Subcutaneous adipose tissue (tissue), 4 donors: Measurements from ENCODE around the gene LNP1. TPM values are rescaled to one million over a fixed set of nuclear protein-coding genes. Genes with fewer than 3 reads are reported as not detected.

Source experiments
- total RNA-seq, 4 donors: library from RNA; depleted of rRNA; stranded (reverse); fragments of >200 nt; gene quantifications; one replicate each; pipeline ENCODE4 v1.1.0, GENCODE V29; 2016
- TF ChIP-seq, protein P1 (sequence below): fragments of 450-650 bp; IDR thresholded peaks from one replicate; pipeline ENCODE4 v1.5.1; 2016; ENCODE audit warnings: low read depth, mild to moderate bottlenecking, control low read depth, antibody characterized with exemption, moderate library complexity

LNP1 gene
- total RNA-seq, 4 donors from 2014 or later = 1.4 to 4.3 (median 2.4) TPM

DNA sequence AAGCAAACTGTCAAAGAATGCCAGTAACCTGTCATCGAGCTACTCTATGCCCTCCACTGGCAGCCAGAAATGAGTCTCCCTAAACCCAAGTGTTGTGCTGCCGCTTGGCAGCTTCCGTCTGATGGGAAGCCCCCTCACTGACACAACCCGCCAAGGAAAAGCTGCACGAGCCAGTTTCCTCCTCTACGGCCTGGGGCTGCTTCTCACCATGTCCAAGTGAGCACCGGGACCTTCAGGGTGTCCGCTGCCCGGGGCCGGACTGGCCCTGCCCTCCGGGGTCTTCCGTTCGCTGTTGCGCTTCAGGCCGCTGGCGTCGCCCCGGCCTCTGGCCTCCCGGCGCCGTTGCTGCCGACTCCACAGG lies 940 bp upstream of the LNP1 start:
- TF ChIP-seq, protein P1, sequence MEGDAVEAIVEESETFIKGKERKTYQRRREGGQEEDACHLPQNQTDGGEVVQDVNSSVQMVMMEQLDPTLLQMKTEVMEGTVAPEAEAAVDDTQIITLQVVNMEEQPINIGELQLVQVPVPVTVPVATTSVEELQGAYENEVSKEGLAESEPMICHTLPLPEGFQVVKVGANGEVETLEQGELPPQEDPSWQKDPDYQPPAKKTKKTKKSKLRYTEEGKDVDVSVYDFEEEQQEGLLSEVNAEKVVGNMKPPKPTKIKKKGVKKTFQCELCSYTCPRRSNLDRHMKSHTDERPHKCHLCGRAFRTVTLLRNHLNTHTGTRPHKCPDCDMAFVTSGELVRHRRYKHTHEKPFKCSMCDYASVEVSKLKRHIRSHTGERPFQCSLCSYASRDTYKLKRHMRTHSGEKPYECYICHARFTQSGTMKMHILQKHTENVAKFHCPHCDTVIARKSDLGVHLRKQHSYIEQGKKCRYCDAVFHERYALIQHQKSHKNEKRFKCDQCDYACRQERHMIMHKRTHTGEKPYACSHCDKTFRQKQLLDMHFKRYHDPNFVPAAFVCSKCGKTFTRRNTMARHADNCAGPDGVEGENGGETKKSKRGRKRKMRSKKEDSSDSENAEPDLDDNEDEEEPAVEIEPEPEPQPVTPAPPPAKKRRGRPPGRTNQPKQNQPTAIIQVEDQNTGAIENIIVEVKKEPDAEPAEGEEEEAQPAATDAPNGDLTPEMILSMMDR = no peak

DNA sequence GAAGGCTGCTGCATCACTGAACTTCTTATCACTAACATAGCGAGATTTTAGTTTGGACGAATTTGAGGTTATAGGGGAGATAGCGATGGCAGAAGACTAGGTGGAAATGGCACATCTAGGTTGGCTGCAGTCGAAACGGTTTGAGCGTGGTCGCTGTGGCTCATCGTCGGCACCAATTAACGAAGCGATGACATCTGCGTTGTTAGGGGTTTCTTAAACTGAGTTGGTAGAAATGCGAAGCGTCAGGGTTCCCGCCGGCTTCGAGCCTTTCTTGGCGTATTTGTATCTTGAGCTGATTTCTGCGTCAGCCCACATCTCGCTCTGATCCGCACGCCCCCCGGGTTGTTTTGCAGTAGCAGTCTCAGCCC lies 319 bp downstream of the LNP1 start:
- TF ChIP-seq, protein P1 = no peak

DNA sequence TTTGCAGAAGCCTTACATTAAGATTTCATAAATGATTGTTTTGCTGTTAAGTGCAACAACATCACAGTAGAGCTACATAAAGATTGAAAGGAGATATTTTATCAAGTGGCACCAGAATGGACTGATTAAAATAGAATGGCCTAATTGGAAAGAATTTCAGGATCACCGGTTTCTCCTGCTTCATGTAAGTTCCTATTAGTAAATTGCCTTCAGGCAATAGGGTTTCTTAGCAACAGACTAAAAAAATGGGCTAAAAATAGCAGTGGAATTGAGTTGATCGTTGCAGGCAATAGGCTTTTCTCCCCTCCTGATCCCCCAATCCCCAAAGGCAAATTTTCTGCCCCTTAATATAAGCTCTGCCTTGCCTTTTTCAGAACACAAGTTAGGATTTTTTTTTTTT lies 917 bp downstream of the LNP1 start:
- TF ChIP-seq, protein P1 = no peak

DNA sequence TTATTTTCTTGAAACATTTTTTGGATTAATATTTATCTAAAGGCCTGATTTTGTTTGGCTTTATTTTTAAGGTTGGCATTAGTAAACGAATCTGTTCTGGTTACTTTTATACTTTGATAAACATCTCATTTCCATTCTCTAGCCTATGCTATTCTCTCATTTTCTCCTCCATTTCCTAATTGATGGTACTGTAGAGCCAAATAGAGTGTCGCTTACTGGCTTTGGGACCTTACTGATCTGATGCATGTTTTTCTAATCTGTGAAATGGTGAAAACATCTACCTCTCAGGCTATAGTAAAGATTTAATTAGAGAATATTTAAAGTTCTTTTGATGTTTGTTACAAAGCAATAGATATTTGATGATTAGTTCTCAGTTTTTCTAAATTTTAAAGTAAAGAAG lies 1.6 kb downstream of the LNP1 start:
- TF ChIP-seq, protein P1 = no peak

DNA sequence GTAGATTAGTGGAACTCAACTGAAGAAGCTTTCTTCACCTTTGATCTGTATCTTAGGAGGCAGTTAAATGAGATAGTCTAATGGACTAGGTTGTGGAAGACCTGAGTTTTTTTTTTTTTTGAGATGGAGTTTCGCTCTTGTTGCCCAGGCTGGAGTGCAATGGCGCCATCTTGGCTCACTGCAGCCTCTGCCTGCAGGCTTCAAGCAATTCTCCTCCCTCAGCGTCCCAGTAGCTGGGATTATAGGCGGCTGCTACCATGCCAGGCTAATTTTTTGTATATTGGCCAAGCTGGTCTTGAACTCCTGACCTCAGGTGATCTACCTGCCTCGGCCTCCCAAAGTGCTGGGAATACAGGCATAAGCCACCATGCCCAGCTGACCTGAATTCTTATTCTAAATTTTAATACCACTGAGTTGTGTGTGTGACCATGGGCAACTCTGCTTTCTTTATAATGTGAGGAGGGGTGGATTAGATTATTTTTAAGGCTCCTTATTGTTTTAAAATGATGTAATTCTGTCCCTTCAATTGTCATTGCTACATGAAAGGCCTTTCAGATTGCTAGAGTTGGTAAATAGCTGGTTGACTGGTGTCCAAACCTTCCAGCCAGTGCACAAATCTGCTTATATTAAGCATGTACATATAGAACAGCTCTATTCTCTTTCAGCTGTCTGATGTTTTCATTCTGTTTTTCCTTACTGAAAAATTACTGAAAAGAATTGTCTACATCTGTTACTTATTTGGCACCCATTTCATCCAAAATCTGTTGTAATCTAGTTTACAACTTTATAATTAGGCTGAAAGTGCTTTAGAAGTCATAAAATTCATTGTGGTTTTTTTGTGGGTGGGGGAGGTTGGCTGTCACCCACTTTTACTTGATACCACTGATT lies 2.3 kb downstream of the LNP1 start:
- TF ChIP-seq, protein P1 = no peak

DNA sequence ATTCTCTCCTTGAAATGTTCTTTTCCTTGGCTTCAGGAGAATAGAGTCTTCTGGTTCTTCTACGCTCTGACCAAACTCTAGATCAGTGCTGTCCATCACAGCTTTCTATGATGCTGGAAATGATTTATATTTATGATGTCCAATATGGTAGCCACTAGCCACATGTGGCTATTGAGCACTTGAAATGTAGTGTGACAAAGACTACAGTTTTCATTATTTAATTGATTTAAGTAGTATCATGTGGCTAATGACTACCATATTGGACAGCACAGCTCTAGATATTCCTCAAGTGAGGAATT lies 2.9 kb downstream of the LNP1 start:
- TF ChIP-seq, protein P1 = no peak

DNA sequence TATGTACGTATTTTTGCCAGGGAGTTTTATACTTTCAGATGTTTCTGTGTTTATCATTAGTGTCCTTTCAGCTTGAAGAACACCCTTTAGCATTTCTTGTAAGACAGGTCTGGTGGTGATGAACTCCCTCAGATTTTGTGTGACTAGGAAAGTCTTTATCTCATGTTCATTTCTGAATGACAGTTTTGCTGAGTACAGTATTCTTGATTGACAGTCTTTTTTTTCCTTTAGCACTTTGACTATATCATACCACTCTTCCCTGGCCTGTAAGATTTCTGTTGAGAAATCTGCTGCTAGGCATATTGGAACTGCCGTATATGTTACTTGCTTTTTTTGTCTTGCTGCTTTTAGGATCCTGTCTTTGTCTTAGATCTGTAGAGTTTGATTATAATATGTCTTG lies 5.8 kb downstream of the LNP1 start:
- TF ChIP-seq, protein P1 = no peak
